Measurements from ENCODE around the gene MORC1. TPM values are rescaled to one million over a fixed set of nuclear protein-coding genes. Genes with fewer than 3 reads are reported as not detected.

The MORC1 gene
- total RNA-seq, 1 donor = not detected

- no peak for DNase-seq (ENCODE audit: insufficient read length, low spot score, missing footprints)
- H3K27me3 ChIP-seq (ENCODE audit: insufficient read depth, low read length) = no peaks in the 10 kb centered on the region
- no peaks in the 10 kb centered on the region for H3K79me2 ChIP-seq (ENCODE audit: insufficient read depth, low read length)
- H3K4me3 ChIP-seq (ENCODE audit: insufficient read depth, low read length) = no peak overlapping the region
- no peak overlapping the region for H3K27ac ChIP-seq (ENCODE audit: low read depth, low read length)
- no peaks in the 10 kb centered on the region for H3K9me3 ChIP-seq (ENCODE audit: low read depth, low read length)
- no peaks in the 10 kb centered on the region for H4K20me1 ChIP-seq (ENCODE audit: insufficient read depth, low read length)
- no peaks in the 10 kb centered on the region for H3K4me1 ChIP-seq (ENCODE audit: insufficient read depth, low read length)
- H2AFZ ChIP-seq (ENCODE audit: low read length) = no peak overlapping the region
- no peak overlapping the region for H3K4me2 ChIP-seq (ENCODE audit: insufficient read depth, low read length)
- TF ChIP-seq CTCF (IDR thresholded peaks at IDR 0.05; ENCODE audit: extremely low read depth, low read depth, low read length) = no peak
- H3K36me3 ChIP-seq (ENCODE audit: insufficient read depth, low read length) = no peaks in the 10 kb centered on the region
Observed at GRCh38 chr3:109114746-109115145, 3.2 kb downstream of the MORC1 start.

- Histone ChIP-seq H3K27me3 (ENCODE audit: insufficient read depth, low read length) (no peaks in the 10 kb centered on the region), H4K20me1 (ENCODE audit: insufficient read depth, low read length) (no peaks in the 10 kb centered on the region), H3K4me1 (ENCODE audit: insufficient read depth, low read length) (no peaks in the 10 kb centered on the region), H3K27ac (ENCODE audit: low read depth, low read length) (no peak overlapping the region), H2AFZ (ENCODE audit: low read length) (no peak overlapping the region), H3K79me2 (ENCODE audit: insufficient read depth, low read length) (no peaks in the 10 kb centered on the region), H3K36me3 (ENCODE audit: insufficient read depth, low read length) (no peaks in the 10 kb centered on the region), H3K4me2 (ENCODE audit: insufficient read depth, low read length) (no peak overlapping the region), H3K4me3 (ENCODE audit: insufficient read depth, low read length) (no peak overlapping the region), H3K9me3 (ENCODE audit: low read depth, low read length) (no peaks in the 10 kb centered on the region)
- no peak for DNase-seq (ENCODE audit: insufficient read length, low spot score, missing footprints)
- TF ChIP-seq CTCF (IDR thresholded peaks at IDR 0.05; ENCODE audit: extremely low read depth, low read depth, low read length) = no peak
Observed at GRCh38 chr3:109112946-109113760, 4.8 kb downstream of the MORC1 start.

GRCh38 chr3:109109574-109109973, 8.4 kb downstream of the MORC1 start:
- no peak for TF ChIP-seq CTCF (IDR thresholded peaks at IDR 0.05; ENCODE audit: extremely low read depth, low read depth, low read length)
- H2AFZ ChIP-seq (ENCODE audit: low read length) = no peak overlapping the region
- no peaks in the 10 kb centered on the region for H4K20me1 ChIP-seq (ENCODE audit: insufficient read depth, low read length)
- H3K79me2 ChIP-seq (ENCODE audit: insufficient read depth, low read length) = no peaks in the 10 kb centered on the region
- H3K27me3 ChIP-seq (ENCODE audit: insufficient read depth, low read length) = no peaks in the 10 kb centered on the region
- DNase-seq (ENCODE audit: insufficient read length, low spot score, missing footprints) = no peak
- no peaks in the 10 kb centered on the region for H3K36me3 ChIP-seq (ENCODE audit: insufficient read depth, low read length)
- no peak overlapping the region for H3K27ac ChIP-seq (ENCODE audit: low read depth, low read length)
- H3K4me2 ChIP-seq (ENCODE audit: insufficient read depth, low read length) = no peak overlapping the region
- H3K9me3 ChIP-seq (ENCODE audit: low read depth, low read length) = no peaks in the 10 kb centered on the region
- H3K4me3 ChIP-seq (ENCODE audit: insufficient read depth, low read length) = no peak overlapping the region
- no peaks in the 10 kb centered on the region for H3K4me1 ChIP-seq (ENCODE audit: insufficient read depth, low read length)

GRCh38 chr3:109098079-109098644, 19.8 kb downstream of the MORC1 start:
- Histone ChIP-seq H3K9me3 (ENCODE audit: low read depth, low read length) (no peaks in the 10 kb centered on the region), H4K20me1 (ENCODE audit: insufficient read depth, low read length) (no peaks in the 10 kb centered on the region), H3K79me2 (ENCODE audit: insufficient read depth, low read length) (no peaks in the 10 kb centered on the region), H3K4me3 (ENCODE audit: insufficient read depth, low read length) (no peak overlapping the region), H3K4me1 (ENCODE audit: insufficient read depth, low read length) (no peaks in the 10 kb centered on the region), H3K36me3 (ENCODE audit: insufficient read depth, low read length) (no peaks in the 10 kb centered on the region), H3K27me3 (ENCODE audit: insufficient read depth, low read length) (no peaks in the 10 kb centered on the region), H3K27ac (ENCODE audit: low read depth, low read length) (no peak overlapping the region), H2AFZ (ENCODE audit: low read length) (no peak overlapping the region), H3K4me2 (ENCODE audit: insufficient read depth, low read length) (no peak overlapping the region)
- no peak for DNase-seq (ENCODE audit: insufficient read length, low spot score, missing footprints)
- TF ChIP-seq CTCF (IDR thresholded peaks at IDR 0.05; ENCODE audit: extremely low read depth, low read depth, low read length) = no peak

Measured in osteoblast (primary cell).